Glomerular visceral epithelial cell (primary cell): ENCODE data around the gene DOCK8.
"Not testable (repeated sequence)": the region's sequence is repeated elsewhere in the genome, so short reads cannot be mapped to it uniquely, and the experiment has no call there.

Experiments used
- DNase-seq: peaks from one replicate; pipeline ENCODE4 v3.0.0-alpha.2; 2016; ENCODE audit errors: extremely low spot score

DOCK8 gene

DNA sequence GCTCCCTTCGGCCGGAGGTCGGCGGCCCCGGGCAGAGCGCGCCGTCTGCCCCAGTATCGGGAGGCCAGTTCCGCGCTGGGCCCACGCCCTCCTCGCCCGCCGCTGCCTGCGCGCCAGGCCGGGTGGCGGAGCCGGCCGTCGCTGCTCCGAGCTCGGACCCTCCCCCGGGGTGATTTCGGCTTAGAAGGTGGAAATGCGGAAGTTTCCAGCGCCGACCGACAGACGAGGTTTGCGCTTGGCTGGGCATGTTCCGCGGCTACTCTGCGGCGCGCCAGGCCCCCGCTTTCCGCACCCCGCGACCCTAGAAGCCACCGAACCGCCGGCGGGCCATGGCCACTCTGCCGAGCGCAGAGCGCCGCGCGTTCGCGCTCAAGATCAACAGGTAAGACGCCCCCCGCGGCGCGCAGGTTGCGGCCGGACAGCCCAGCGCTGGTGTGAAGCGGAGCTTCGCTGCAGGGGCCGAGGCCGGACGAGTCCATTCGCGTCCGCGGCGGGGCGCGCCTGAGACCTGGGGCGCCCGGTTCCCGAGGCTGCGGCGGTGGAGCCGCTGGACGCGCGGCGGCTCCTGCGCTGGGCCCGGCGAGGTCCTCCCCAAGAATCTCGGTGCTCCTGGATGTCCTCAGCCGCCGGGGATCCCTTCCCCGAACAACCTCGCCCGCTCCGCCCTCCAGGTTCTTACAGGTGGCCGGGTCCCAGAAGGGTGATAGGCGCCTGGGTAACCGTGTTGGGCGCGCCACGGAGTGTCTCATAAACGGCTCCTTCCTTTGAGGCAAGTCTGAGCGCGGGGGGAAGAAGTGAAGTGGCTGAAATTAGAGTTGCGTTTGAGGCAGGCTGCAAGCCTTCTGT is at the start of gene DOCK8:
DOCK8 (plus strand) TSS at position 218 of the 846 bp plus-strand sequence; CDS start at position 330, 112 bp downstream.
- DNase-seq: peak; percentile 38

DNA sequence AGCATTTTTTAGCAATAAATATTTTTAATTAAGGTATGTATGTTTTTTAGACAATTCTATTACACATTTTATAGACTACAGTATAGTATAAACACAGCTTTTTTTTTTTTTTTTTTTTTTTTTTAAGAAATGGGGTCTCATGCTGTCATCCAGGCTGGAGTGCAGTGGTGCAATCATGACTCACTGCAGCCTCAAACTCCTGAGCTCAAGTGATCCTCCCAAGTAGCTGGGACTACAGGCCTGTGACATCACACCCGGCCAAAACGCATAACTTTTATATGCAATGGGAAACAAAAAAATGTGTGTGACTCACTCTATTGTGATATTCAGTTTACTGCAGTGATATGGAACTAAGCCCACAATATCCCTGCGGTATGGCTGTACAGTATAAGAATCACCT is 44.9 kb upstream of the DOCK8 start:
- not testable (repeated sequence) for DNase-seq

DNA sequence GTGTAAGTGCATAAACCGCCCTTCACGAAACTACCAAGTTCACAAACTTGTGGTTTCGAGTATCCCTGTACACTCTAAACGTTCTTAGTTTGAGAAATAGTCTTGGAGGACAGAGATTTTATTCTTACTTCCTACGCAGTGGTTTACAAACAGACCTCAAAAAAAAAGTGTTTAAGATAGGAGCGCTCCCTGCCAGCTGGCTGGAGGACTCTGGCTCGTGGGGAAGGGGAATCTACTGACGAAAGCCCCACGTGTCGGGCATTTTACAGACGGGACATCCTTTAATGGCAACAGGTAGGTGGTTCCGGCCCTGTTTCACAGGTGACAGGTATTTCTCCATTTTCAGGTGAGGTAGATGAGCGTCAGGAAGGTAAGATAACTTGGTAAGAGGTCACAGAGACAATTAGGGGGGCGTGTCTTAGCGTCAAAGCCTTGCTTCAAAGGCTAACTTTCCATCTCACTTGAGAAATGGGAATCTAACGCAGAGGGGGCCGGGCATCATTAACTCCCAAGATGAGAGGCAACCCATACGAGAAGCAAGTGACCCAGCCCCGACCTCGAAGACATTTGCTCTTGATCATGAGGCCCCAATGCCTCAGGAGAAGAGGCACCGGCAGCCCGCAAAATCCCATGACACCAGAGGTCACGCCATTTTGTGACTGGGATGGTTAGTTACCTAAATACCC is 36.4 kb upstream of the DOCK8 start:
- DNase-seq: not testable (repeated sequence)

DNA sequence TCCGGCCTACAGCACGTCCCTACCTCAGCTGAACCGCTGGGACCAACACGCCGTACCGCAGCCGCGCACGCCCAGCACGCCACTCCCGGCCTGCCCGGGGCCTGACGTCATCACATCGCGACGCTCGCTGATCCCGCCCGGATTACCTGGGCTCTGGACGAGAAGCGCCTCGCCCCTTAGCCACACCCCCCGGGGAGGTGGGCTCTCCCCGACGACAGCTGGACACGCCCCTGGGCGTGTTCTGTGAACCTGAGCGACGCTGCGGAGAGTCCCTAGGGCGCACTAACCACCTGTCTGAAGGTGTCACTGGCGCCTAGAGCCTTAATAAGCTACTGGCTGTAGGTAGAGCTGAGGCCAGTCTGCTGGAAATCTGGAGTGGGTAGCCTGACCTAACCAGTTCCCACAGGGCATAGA is 35.7 kb upstream of the DOCK8 start, which contains the start of gene ZNG1A:
ZNG1A (minus strand) TSS at position 87 of the 414 bp plus-strand sequence. CDS start 87 bp downstream, outside the sequence.
- peak; percentile 62 for DNase-seq

DNA sequence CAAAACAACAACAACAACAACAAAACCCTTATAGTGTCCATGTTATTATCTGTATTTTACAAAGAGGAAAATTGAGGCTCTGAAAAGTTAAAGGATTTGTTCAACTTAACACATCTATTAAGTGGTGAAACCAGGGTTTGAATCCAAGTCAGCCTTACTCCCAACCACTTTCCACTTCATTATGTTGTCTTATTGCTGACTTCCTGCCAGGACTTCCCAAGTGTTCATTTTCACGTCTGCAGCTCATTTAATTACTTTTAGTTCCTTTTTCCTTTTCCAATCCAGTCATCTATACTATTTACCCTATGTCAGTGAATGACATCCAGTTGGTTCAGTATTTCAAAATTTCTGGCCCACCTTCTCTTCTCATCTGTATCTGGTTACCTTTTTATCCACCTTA is 15.1 kb upstream of the DOCK8 start:
- not testable (repeated sequence) for DNase-seq

DNA sequence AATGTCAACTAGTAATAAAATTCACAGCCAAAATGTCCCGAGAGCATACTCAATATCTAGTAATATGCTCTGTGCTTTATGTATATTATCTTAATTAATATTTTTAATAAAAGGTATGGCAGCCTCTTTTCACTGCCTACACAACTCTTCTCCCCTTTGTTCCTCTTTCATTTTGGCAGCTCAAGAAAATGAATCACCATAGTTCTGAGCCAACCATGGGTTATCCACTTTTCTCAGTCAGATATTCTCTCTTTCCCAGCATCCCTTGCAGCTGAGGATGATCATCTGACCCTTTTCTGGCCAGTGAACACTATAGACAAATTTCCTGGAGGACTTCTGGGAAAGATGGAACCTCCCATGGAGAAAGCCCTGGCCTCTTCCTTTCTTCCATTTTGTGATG is 8.2 kb upstream of the DOCK8 start:
- DNase-seq: no peak

DNA sequence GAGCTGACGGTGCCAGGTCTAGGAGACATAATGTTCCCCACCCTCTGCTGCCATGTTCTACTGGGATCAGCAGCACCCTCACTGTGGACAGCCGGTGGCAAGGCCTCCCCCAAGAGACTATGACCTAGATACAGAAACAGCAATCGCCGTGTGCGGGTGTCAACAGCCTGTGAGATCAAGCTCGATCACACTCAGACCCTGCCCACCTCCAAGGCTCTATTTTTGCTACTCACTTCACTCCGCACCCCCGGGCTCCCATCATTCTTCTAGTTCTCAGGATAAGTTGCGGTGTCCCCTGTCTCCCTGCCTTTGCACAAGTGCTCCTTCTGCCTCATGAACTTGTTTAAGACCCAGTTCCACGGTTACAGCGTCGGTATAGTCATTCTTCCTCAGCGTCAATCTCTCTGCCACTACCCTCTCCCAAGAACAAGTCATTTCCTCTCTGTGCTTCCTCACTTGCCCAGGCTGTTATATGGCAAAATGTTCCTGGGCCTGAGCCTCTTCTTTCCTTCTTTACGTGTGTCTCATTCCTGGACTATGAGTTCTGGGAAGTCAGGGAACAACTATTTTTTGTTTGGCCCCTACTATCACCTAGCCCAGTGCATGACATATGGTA is 5.4 kb upstream of the DOCK8 start:
- no peak for DNase-seq

DNA sequence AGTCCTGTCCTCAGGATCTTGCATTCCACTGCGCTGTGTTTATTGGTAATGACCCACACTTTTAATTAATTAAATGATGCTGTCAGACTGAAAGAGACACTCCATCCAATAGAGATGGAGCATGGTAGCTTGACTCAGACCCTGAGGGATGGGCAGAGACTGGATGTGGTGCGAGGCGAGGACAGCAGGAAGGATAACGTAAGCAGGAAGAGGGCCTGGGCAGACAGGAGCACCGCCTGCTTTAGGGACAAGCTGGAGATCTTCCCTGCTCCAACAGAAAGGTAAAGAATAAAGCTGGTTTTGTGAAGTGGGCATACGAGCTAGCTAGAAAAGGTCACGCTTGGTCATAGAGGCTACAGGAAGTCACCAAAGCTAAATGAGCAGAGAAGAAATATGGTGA is 3.6 kb upstream of the DOCK8 start:
- DNase-seq: no peak

DNA sequence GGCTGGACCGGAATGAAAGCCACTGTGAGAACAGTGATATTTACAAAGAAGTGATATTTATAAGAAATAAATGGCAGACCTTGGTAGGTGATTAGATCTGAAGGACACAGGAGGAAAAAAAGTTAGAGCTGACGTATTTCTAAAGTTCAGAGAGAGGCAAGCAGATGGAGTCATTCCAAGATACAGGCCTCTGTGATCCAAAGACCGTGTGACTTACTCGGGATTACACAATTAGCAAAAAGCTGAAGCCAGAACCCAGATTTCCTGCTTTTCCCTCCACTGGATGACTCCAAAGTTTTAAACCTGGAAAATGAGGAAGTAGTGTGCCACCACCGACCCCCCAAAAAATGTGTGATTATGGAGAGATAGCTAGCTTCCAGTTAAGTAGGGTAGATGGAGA is 3.1 kb upstream of the DOCK8 start:
- DNase-seq: no peak

DNA sequence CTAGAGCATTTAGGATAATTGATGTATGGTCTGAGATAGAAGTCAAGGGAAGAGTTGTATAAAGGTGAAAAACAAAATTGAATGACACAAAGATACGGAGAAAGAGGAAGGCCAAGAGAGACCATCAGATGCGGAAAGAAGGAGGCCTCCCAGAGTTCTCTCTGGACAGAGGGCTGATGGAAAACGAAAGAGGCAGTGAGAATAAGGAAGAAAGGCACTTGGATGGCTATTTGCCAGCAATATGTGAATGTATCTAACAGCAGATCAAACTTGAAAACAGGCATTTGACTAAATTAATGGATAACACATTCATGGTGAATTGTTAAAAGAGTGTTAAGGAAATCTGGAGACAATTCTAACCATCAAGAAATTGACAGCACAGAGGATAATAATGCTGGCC is 2.4 kb upstream of the DOCK8 start:
- DNase-seq: no peak

DNA sequence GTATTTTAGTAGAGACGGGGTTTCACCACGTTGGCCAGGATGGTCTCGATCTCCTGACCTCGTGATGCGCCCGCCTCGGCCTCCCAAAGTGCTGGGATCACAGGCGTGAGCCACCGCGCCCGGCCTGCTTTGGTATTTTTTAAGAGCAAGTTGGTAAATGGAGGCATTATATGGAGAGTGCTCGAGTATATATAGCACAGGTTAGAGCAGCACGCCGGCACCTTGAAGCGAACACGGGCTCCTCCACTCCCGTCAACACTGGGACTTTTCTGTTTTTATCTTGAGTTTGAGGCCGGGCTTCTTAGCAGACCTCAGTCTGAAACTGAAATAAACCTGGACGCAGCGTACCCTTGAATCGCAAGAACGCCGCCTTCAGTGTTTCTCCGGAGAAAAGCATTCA is 764 bp upstream of the DOCK8 start:
- DNase-seq: not testable (repeated sequence)

DNA sequence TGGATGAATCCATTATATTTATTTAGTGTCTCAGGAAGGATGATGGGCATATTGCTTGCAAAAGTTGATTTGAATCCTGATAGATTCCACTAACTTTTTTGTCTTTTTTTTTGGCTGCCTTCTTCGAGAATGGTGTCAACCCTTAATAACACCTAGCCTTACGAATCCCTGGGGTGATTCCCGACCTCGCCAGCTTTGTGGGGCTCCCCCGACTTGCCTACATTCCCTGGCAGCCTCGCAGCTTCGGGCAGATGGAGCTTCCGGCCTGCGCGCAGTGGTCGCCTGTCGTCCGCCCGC is 366 bp upstream of the DOCK8 start:
- DNase-seq: no peak

DNA sequence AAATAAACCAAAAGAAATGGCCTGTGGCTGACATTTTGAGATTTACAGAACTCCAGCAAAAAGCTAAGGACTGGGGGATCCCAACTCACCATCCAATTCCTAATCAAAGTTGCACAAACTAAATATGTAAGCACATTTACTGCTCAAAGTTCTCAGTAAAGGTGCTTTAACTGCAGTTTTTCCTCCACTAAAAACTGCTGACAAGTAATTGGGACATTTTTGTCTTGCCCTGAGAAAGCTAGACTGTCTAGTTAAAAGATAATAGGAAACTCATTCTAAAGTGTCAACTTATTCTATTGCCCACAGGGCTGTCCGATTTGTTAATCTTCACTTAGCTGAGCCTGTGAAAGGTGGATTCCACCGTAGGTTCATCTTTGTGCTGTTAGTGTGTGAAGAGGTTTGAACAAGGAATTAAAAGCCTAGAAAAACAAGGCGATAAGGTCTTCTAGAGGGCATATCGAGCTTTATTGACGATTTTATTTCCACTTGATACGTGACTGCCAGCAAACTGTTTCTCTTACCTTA is 1.0 kb downstream of the DOCK8 start:
- DNase-seq: no peak

DNA sequence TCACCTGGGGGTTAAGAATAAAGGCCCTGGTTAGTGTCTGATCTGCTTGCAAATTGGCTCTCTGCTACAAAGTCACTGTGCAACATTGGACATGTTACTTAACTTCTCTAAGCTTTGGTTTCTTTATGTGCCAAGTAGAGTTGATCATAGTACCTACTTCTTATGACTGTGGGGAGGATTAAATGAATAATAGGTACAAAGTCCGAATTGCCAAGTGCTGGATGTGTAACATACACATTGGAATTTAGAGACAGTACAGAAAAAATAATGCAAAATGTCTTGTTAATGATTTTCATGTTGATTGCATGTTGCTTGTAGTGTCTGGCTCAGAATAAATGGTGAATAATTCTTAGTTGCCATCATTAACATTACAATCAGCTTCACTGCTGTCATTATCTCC is 2.2 kb downstream of the DOCK8 start:
- DNase-seq: no peak

DNA sequence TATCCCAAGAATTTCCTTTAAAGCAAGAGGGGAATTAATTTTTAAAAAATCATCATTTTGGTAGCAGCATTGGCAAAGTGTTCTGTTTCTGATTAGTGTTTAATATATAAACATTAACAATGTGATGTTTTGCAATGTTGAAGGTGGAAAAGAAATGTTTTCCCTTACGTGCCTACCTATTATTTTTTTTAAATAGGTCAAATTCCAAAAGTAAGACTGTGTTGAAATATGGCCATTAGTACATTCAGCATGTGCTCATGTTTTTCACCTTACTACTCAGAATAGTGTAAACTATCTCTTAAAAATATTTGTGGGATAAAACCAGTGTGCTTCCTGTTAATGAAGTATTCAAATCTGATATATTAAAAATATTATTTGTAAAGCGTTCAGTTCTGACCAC is 3.3 kb downstream of the DOCK8 start:
- DNase-seq: no peak

DNA sequence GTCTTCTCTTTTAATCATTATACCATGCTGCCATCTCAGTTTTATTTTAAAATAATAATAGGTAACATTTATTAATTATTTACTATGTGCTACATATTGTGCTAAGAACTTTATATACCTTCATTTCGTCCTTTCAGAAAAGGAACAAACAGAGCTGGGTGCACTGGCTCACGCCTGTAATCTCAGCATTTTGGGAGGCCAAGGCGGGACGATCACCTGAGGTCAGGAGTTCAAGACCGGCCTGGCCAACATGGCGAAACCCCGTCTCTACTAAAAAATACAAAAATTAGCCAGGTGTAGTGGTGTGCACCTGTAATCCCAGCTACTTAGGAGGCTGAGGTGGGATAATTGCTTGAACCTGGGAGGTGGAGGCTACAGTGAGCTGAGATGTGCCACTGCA is 4.4 kb downstream of the DOCK8 start:
- DNase-seq: not testable (repeated sequence)

DNA sequence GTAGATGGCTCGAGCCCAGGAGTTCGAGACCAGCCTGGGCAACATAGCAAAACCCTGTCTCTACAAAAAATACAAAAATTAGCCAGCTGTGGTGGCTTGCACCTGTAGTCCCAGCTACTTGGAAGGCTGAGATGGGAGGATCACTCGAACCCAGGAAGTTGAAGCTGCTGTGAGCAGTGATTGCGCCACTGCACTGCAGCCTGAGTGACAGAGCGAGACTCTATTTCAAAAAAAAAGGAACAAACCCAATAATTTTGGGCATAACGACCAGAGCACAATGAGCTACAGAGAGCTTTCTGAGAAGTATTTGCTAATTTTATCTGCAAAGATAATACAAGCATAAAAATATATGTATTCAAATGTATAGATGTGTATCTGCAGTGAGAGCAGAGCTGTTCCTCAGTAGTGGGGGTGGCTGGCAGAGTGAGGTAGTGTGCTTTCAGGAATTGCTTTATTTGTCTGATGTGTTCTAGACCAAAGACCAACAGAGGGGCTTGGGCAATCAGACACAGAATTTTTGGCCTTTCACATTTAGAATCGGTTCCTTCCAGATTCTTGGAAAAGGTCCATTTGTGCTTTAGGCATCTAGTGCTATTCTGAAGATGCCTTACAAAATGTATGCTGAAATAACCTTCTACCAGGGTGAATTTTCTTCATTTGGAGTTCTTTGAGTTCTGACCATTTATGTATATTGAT is 5.2 kb downstream of the DOCK8 start:
- DNase-seq: no peak

DNA sequence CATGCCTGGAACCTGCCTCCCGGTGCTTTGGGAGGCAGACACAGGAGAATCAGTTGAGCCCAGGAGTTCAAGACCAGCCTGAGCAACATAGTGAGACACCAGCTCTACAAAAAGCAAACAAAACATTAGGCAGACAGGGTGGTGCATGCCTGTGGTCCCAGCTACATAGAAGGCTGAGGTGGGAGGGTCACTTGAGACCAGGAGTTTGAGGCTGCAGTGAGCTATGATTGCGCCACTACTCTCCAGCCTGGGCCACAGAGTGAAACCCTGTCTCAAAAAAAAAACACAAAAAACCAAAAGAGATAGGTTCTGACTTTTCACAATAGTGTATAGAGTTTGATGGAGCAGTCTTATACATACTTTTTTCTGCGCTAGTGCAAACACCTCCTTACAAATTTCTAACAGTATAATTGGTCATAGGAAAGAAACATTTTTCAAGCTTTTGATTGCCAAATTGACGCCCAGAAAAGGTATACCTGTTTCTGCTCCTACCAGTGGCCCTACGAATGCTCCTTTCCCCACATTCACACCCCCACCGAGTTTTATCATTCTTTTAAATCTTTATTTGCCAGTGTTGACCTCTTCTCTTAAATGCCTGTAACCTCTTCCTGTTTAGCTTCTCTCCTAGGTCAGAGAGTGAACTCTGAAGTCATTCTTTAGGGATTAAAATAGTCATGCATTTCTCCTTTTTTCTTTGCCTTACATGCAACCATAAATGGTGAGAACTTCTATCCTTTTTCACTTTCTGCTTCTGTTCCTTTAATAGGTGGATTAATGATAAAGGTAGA is 7.5 kb downstream of the DOCK8 start:
- DNase-seq: no peak

DNA sequence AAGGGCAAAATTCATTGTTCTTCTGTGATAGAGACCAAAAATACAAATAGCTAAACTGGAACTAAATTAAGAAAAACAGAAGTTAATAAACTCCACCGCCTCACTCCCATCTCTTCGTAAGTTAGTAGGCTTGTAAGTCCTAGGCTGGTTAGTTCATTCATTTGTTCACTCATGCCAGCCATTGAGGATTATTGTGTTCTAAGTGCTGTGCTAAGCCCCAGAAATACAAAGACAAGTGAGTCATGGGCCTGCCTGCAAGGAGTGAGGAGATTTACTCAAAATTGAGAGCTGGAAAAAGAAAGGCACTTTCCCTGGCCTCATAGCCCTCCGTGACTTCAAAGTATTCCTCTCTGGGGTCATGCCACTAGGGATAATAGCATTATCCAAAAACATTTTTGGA is 8.5 kb downstream of the DOCK8 start:
- no peak for DNase-seq

DNA sequence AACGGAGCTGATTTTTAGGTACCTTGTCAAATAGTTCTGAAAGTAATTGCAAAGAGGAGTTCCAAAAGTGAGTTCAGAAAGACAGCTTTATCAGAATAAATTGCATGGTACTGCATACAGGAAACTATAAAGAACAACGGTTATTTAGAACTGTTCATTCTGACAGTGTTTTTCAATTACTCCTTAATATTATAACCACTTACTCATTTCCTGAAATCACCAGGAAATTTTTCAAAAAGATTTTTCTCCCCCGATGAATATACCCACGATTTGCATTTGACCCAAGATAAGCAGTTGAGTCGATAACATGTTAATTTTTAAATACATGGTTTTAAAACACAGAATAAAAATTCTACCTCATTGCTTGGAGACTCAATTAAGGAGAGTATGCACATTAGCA is 9.4 kb downstream of the DOCK8 start:
- DNase-seq: no peak
